ENCODE data around the gene TARBP1. TPM values are rescaled to one million over a fixed set of nuclear protein-coding genes. Genes with fewer than 3 reads are reported as not detected.
A peak's percentile ranks its signal among the peaks of the same experiment; 100 is the strongest.

Gene TARBP1
- total and polyA plus RNA-seq, 7 experiments from 2014 or later = 22.9 to 49.6 (median 46.7) TPM

GRCh38 chr1:234373064-234373958 lies 105.7 kb downstream of the TARBP1 start, which contains the start of gene COA6:
TSS of gene COA6 (plus strand) at chr1:234373456. CDS start at chr1:234373467, 11 bp downstream.
- H3K4me1 Mint-ChIP-seq = peaks cover 30 to 66% (median 63%) of the 10 kb centered on the region in 7 donors
- peaks cover 8 to 28% (median 20%) of the 10 kb centered on the region in 5 donors for H3K36me3 Mint-ChIP-seq
- ATAC-seq (peak; percentile 91), DNase-seq (peak; percentile 76 to 92 (median 90))
- intact Hi-C loops (cut with micrococcal nuclease) = loop anchor here (1.0 to 10.0 kb wide), 19 partner anchors 16 to 1911 kb away; partner anchors contain the start of genes ARID4B (in 2 of the 2), B3GALNT2 (in 2 of the 2), GGPS1 (in 2 of the 2) and ERO1B (in 1 of the 2)
- Histone ChIP-seq H3K4me3 (ENCODE audit: low read length) (peak within 1 kb of the TSS; percentile 73), H3K4me1 (ENCODE audit: control insufficient read depth in 2 of 2, insufficient read depth in 2 of 2, low read length in 2 of 2) (peaks cover 12 to 16% of the 10 kb centered on the region in 2 donors), H3K27ac (ENCODE audit: low read depth, low read length) (peak within 1 kb of the TSS; percentile 95), H3K27me3 (ENCODE audit: control insufficient read depth in 2 of 2, insufficient read depth in 2 of 2, low read length in 2 of 2) (no peaks in the 10 kb centered on the region), H3K36me3 (ENCODE audit: control insufficient read depth in 2 of 3, insufficient read depth in 3 of 3, low read length in 3 of 3) (peaks cover 0 to 30% (median 4%) of the 10 kb centered on the region in 3 experiments), H3K9me3 (ENCODE audit: control insufficient read depth in 2 of 3, low read length in 3 of 3) (no peaks in the 10 kb centered on the region)
- H3K4me3 Mint-ChIP-seq = peak within 1 kb of the TSS; percentile 93 to 100 (median 97)
- H3K27me3 Mint-ChIP-seq = no peaks in the 10 kb centered on the region
- peak within 1 kb of the TSS; percentile 97 to 100 (median 99) for H3K27ac Mint-ChIP-seq
- H3K9me3 Mint-ChIP-seq = no peaks in the 10 kb centered on the region
- POLR2A ChIA-PET = interaction anchor here (0.5 to 5.4 kb wide), 24 partner anchors 9 to 1132 kb away, joined by 3 to 124 read pairs (median 6); partner anchors contain the start of genes ARID4B, B3GALNT2 and TARBP1
- CTCF ChIA-PET = interaction anchor here (1.0 to 1.4 kb wide), 4 partner anchors 9 to 50 kb away, joined by 3 to 4 read pairs (median 3); no protein-coding TSS in a partner anchor

- H3K4me3 ChIP-seq (ENCODE audit: low read length) = peak overlapping the region; percentile 73
- H3K4me1 ChIP-seq (ENCODE audit: control insufficient read depth in 2 of 2, insufficient read depth in 2 of 2, low read length in 2 of 2) = peaks cover 12 to 16% of the 10 kb centered on the region in 2 donors
- no peak for DNase-seq
- ATAC-seq = no peak
- CTCF ChIA-PET = interaction anchor here (0.7 to 1.0 kb wide), 2 partner anchors 8 to 16 kb away, joined by 3 read pairs; no protein-coding TSS in a partner anchor
- no peaks in the 10 kb centered on the region for H3K27me3 ChIP-seq (ENCODE audit: control insufficient read depth in 2 of 2, insufficient read depth in 2 of 2, low read length in 2 of 2)
- no peaks in the 10 kb centered on the region for H3K9me3 ChIP-seq (ENCODE audit: control insufficient read depth in 2 of 3, low read length in 3 of 3)
- peak overlapping the region; percentile 95 for H3K27ac ChIP-seq (ENCODE audit: low read depth, low read length)
- peak overlapping the region; percentile 93 to 100 (median 97) for H3K4me3 Mint-ChIP-seq
- H3K36me3 ChIP-seq (ENCODE audit: control insufficient read depth in 2 of 3, insufficient read depth in 3 of 3, low read length in 3 of 3) = peaks cover 0 to 19% (median 4%) of the 10 kb centered on the region in 3 experiments
- peaks cover 8 to 17% (median 13%) of the 10 kb centered on the region in 5 donors for H3K36me3 Mint-ChIP-seq
- H3K27me3 Mint-ChIP-seq = no peaks in the 10 kb centered on the region
- H3K4me1 Mint-ChIP-seq = peaks cover 27 to 58% (median 55%) of the 10 kb centered on the region in 7 donors
- POLR2A ChIA-PET = interaction anchor here (1.0 to 5.4 kb wide), 10 partner anchors 8 to 108 kb away, joined by 4 to 124 read pairs (median 14); partner anchors contain the start of gene TARBP1
- H3K9me3 Mint-ChIP-seq = no peaks in the 10 kb centered on the region
- intact Hi-C loops (cut with micrococcal nuclease) = loop anchor here (2.0 to 10.0 kb wide), 6 partner anchors 29 to 1913 kb away; partner anchors contain the start of genes ERO1B (in 1 of the 2), LYST (in 1 of the 2), MAP3K21 (in 1 of the 2) and RBM34 (in 1 of the 2)
- peak overlapping the region; percentile 97 to 100 (median 99) for H3K27ac Mint-ChIP-seq
These were observed 106.8 kb downstream of the TARBP1 start for GRCh38 chr1:234372011-234372757.

GRCh38 chr1:234371414-234371813 lies 107.6 kb downstream of the TARBP1 start:
- H3K27ac ChIP-seq (ENCODE audit: low read depth, low read length) = no peak overlapping the region
- ATAC-seq (no peak), DNase-seq (no peak)
- peaks cover 0 to 15% (median 2%) of the 10 kb centered on the region in 3 experiments for H3K36me3 ChIP-seq (ENCODE audit: control insufficient read depth in 2 of 3, insufficient read depth in 3 of 3, low read length in 3 of 3)
- CTCF ChIA-PET = interaction anchor here (0.7 kb wide), 1 partner anchor 16 kb away, joined by 3 read pairs; no protein-coding TSS in a partner anchor
- peaks cover 4 to 11% (median 7%) of the 10 kb centered on the region in 5 donors for H3K36me3 Mint-ChIP-seq
- no peaks in the 10 kb centered on the region for H3K9me3 ChIP-seq (ENCODE audit: control insufficient read depth in 2 of 3, low read length in 3 of 3)
- intact Hi-C loops (cut with micrococcal nuclease) = loop anchor here (5.0 to 10.0 kb wide), 2 partner anchors 1496 to 1913 kb away; partner anchors contain the start of genes ERO1B (in 1 of the 2) and LYST (in 1 of the 2)
- no peaks in the 10 kb centered on the region for H3K27me3 ChIP-seq (ENCODE audit: control insufficient read depth in 2 of 2, insufficient read depth in 2 of 2, low read length in 2 of 2)
- peaks cover 12 to 16% of the 10 kb centered on the region in 2 donors for H3K4me1 ChIP-seq (ENCODE audit: control insufficient read depth in 2 of 2, insufficient read depth in 2 of 2, low read length in 2 of 2)
- H3K27ac Mint-ChIP-seq = peak overlapping the region in 4 of 9 donors; percentile 56 to 99 (median 98)
- H3K4me1 Mint-ChIP-seq = peaks cover 22 to 52% (median 48%) of the 10 kb centered on the region in 7 donors
- H3K4me3 Mint-ChIP-seq = no peak overlapping the region
- no peaks in the 10 kb centered on the region for H3K27me3 Mint-ChIP-seq
- POLR2A ChIA-PET = interaction anchor here (1.4 to 5.4 kb wide), 2 partner anchors 34 to 108 kb away, joined by 4 to 124 read pairs; no protein-coding TSS in a partner anchor
- no peaks in the 10 kb centered on the region for H3K9me3 Mint-ChIP-seq
- no peak overlapping the region for H3K4me3 ChIP-seq (ENCODE audit: low read length)

- peaks cover 17 to 42% (median 32%) of the 10 kb centered on the region in 7 donors for H3K4me1 Mint-ChIP-seq
- peaks cover 0 to 5% (median 0%) of the 10 kb centered on the region in 5 donors for H3K36me3 Mint-ChIP-seq
- no peak overlapping the region for H3K4me3 Mint-ChIP-seq
- CTCF ChIA-PET = no interaction called here
- no peak overlapping the region for H3K27ac ChIP-seq (ENCODE audit: low read depth, low read length)
- DNase-seq (no peak), ATAC-seq (no peak)
- peaks cover 12 to 15% of the 10 kb centered on the region in 2 donors for H3K4me1 ChIP-seq (ENCODE audit: control insufficient read depth in 2 of 2, insufficient read depth in 2 of 2, low read length in 2 of 2)
- intact Hi-C loops (cut with micrococcal nuclease) = loop anchor here (5.0 to 10.0 kb wide), 2 partner anchors 1498 to 1915 kb away; partner anchors contain the start of genes ERO1B (in 1 of the 2) and LYST (in 1 of the 2)
- H3K9me3 Mint-ChIP-seq = no peaks in the 10 kb centered on the region
- no peaks in the 10 kb centered on the region for H3K27me3 ChIP-seq (ENCODE audit: control insufficient read depth in 2 of 2, insufficient read depth in 2 of 2, low read length in 2 of 2)
- no peaks in the 10 kb centered on the region for H3K27me3 Mint-ChIP-seq
- no peak overlapping the region for H3K4me3 ChIP-seq (ENCODE audit: low read length)
- H3K36me3 ChIP-seq (ENCODE audit: control insufficient read depth in 2 of 3, insufficient read depth in 3 of 3, low read length in 3 of 3) = peaks cover 0 to 10% (median 0%) of the 10 kb centered on the region in 3 experiments
- POLR2A ChIA-PET = no interaction called here
- no peak overlapping the region for H3K27ac Mint-ChIP-seq
- no peaks in the 10 kb centered on the region for H3K9me3 ChIP-seq (ENCODE audit: control insufficient read depth in 2 of 3, low read length in 3 of 3)
These were observed 109.2 kb downstream of the TARBP1 start for GRCh38 chr1:234369784-234370183.

- Histone ChIP-seq H3K27ac (ENCODE audit: low read depth, low read length) (no peak overlapping the region), H3K36me3 (ENCODE audit: control insufficient read depth in 2 of 3, insufficient read depth in 3 of 3, low read length in 3 of 3) (peaks cover 0 to 10% (median 0%) of the 10 kb centered on the region in 3 experiments), H3K4me3 (ENCODE audit: low read length) (no peak overlapping the region), H3K4me1 (ENCODE audit: control insufficient read depth in 2 of 2, insufficient read depth in 2 of 2, low read length in 2 of 2) (peaks cover 4 to 7% of the 10 kb centered on the region in 2 donors), H3K27me3 (ENCODE audit: control insufficient read depth in 2 of 2, insufficient read depth in 2 of 2, low read length in 2 of 2) (no peaks in the 10 kb centered on the region), H3K9me3 (ENCODE audit: control insufficient read depth in 2 of 3, low read length in 3 of 3) (no peaks in the 10 kb centered on the region)
- ATAC-seq (no peak), DNase-seq (no peak)
- intact Hi-C loops (cut with micrococcal nuclease) = no loop called here
- Mint-ChIP-seq H3K4me1 (peaks cover 11 to 35% (median 24%) of the 10 kb centered on the region in 7 donors), H3K36me3 (peaks cover 0 to 5% (median 0%) of the 10 kb centered on the region in 5 donors), H3K4me3 (peak overlapping the region in 1 of 10 donors; percentile 38), H3K27ac (peak overlapping the region in 3 of 9 donors; percentile 16 to 72 (median 19)), H3K9me3 (no peaks in the 10 kb centered on the region), H3K27me3 (no peaks in the 10 kb centered on the region)
- CTCF ChIA-PET = no interaction called here
- POLR2A ChIA-PET = interaction anchor here (0.6 kb wide), 1 partner anchor 243 kb away, joined by 5 read pairs; no protein-coding TSS in a partner anchor
These were observed 109.9 kb downstream of the TARBP1 start for GRCh38 chr1:234369033-234369430.

Data from naive thymus-derived CD4-positive, alpha-beta T cell (primary cell).